ENCODE data around the gene ZNF562.

ZNF562 gene

GRCh38 chr19:9641810-9642209 is 33.1 kb downstream of the ZNF562 start:
- no peak overlapping the region for H3K9ac ChIP-seq (ENCODE audit: low read depth, low read length)
- no peak overlapping the region for H3K4me2 ChIP-seq (ENCODE audit: low read length)
- H3K9me3 ChIP-seq (replicated peaks; ENCODE audit: low read length), result no peaks in the 10 kb centered on the region
- no peaks in the 10 kb centered on the region for H3K4me1 ChIP-seq (ENCODE audit: control insufficient read depth, insufficient read depth, low read length)
- peaks cover 10% of the 10 kb centered on the region for H3K36me3 ChIP-seq (ENCODE audit: insufficient read depth, low read length)
- H3K27me3 ChIP-seq (ENCODE audit: control insufficient read depth, insufficient read depth, low read length), result no peaks in the 10 kb centered on the region
- H3K4me3 ChIP-seq (ENCODE audit: low read length), result no peak overlapping the region

GRCh38 chr19:9640956-9641355 is 33.9 kb downstream of the ZNF562 start:
- H3K9ac ChIP-seq (ENCODE audit: low read depth, low read length), result no peak overlapping the region
- H3K9me3 ChIP-seq (replicated peaks; ENCODE audit: low read length), result no peaks in the 10 kb centered on the region
- H3K27me3 ChIP-seq (ENCODE audit: control insufficient read depth, insufficient read depth, low read length), result no peaks in the 10 kb centered on the region
- H3K4me2 ChIP-seq (ENCODE audit: low read length), result no peak overlapping the region
- H3K4me1 ChIP-seq (ENCODE audit: control insufficient read depth, insufficient read depth, low read length), result no peaks in the 10 kb centered on the region
- peaks cover 10% of the 10 kb centered on the region for H3K36me3 ChIP-seq (ENCODE audit: insufficient read depth, low read length)
- no peak overlapping the region for H3K4me3 ChIP-seq (ENCODE audit: low read length)

GRCh38 chr19:9636018-9636417 is 38.9 kb downstream of the ZNF562 start:
- no peaks in the 10 kb centered on the region for H3K27me3 ChIP-seq (ENCODE audit: control insufficient read depth, insufficient read depth, low read length)
- no peaks in the 10 kb centered on the region for H3K9me3 ChIP-seq (replicated peaks; ENCODE audit: low read length)
- no peak overlapping the region for H3K9ac ChIP-seq (ENCODE audit: low read depth, low read length)
- H3K36me3 ChIP-seq (ENCODE audit: insufficient read depth, low read length), result peaks cover 18% of the 10 kb centered on the region
- no peaks in the 10 kb centered on the region for H3K4me1 ChIP-seq (ENCODE audit: control insufficient read depth, insufficient read depth, low read length)
- no peak overlapping the region for H3K4me3 ChIP-seq (ENCODE audit: low read length)
- H3K4me2 ChIP-seq (ENCODE audit: low read length), result no peak overlapping the region

- H3K4me3 ChIP-seq (ENCODE audit: low read length), result no peak overlapping the region
- H3K36me3 ChIP-seq (ENCODE audit: insufficient read depth, low read length), result peaks cover 15% of the 10 kb centered on the region
- H3K9me3 ChIP-seq (replicated peaks; ENCODE audit: low read length), result no peaks in the 10 kb centered on the region
- H3K27me3 ChIP-seq (ENCODE audit: control insufficient read depth, insufficient read depth, low read length), result no peaks in the 10 kb centered on the region
- no peak overlapping the region for H3K9ac ChIP-seq (ENCODE audit: low read depth, low read length)
- H3K4me1 ChIP-seq (ENCODE audit: control insufficient read depth, insufficient read depth, low read length), result no peaks in the 10 kb centered on the region
- no peak overlapping the region for H3K4me2 ChIP-seq (ENCODE audit: low read length)
These were observed 47.0 kb downstream of the ZNF562 start for GRCh38 chr19:9627856-9628255.

- Histone ChIP-seq H3K9me3 (replicated peaks; ENCODE audit: low read length) (no peaks in the 10 kb centered on the region), H3K4me1 (ENCODE audit: control insufficient read depth, insufficient read depth, low read length) (no peaks in the 10 kb centered on the region), H3K4me3 (ENCODE audit: low read length) (no peak overlapping the region), H3K4me2 (ENCODE audit: low read length) (peak overlapping the region; percentile 46), H3K9ac (ENCODE audit: low read depth, low read length) (no peak overlapping the region), H3K27me3 (ENCODE audit: control insufficient read depth, insufficient read depth, low read length) (no peaks in the 10 kb centered on the region), H3K36me3 (ENCODE audit: insufficient read depth, low read length) (peaks cover 15% of the 10 kb centered on the region)
These were observed 52.4 kb downstream of the ZNF562 start for GRCh38 chr19:9622531-9622930.

- Histone ChIP-seq H3K9ac (ENCODE audit: low read depth, low read length) (peak within 1 kb of the TSS; percentile 94), H3K9me3 (replicated peaks; ENCODE audit: low read length) (no peaks in the 10 kb centered on the region), H3K4me3 (ENCODE audit: low read length) (peak within 1 kb of the TSS; percentile 88), H3K4me1 (ENCODE audit: control insufficient read depth, insufficient read depth, low read length) (no peaks in the 10 kb centered on the region), H3K36me3 (ENCODE audit: insufficient read depth, low read length) (peaks cover 25% of the 10 kb centered on the region), H3K27me3 (ENCODE audit: control insufficient read depth, insufficient read depth, low read length) (no peaks in the 10 kb centered on the region), H3K4me2 (ENCODE audit: low read length) (peak within 1 kb of the TSS; percentile 87)
These were observed 53.5 kb downstream of the ZNF562 start, which contains the start of gene ZNF561 for GRCh38 chr19:9621156-9622037. TSS of gene ZNF561 (minus strand) at chr19:9621232. CDS start at chr19:9619456, 1,776 bp downstream.

- Histone ChIP-seq H3K4me3 (ENCODE audit: low read length) (peak overlapping the region; percentile 88), H3K4me1 (ENCODE audit: control insufficient read depth, insufficient read depth, low read length) (no peaks in the 10 kb centered on the region), H3K4me2 (ENCODE audit: low read length) (peak overlapping the region; percentile 87), H3K9ac (ENCODE audit: low read depth, low read length) (peak overlapping the region; percentile 94), H3K27me3 (ENCODE audit: control insufficient read depth, insufficient read depth, low read length) (no peaks in the 10 kb centered on the region), H3K9me3 (replicated peaks; ENCODE audit: low read length) (no peaks in the 10 kb centered on the region), H3K36me3 (ENCODE audit: insufficient read depth, low read length) (peaks cover 31% of the 10 kb centered on the region)
These were observed 54.1 kb downstream of the ZNF562 start for GRCh38 chr19:9620842-9621155.

- Histone ChIP-seq H3K4me3 (ENCODE audit: low read length) (no peak overlapping the region), H3K4me2 (ENCODE audit: low read length) (no peak overlapping the region), H3K27me3 (ENCODE audit: control insufficient read depth, insufficient read depth, low read length) (no peaks in the 10 kb centered on the region), H3K4me1 (ENCODE audit: control insufficient read depth, insufficient read depth, low read length) (no peaks in the 10 kb centered on the region), H3K36me3 (ENCODE audit: insufficient read depth, low read length) (peaks cover 77% of the 10 kb centered on the region), H3K9ac (ENCODE audit: low read depth, low read length) (no peak overlapping the region), H3K9me3 (replicated peaks; ENCODE audit: low read length) (peaks cover 15% of the 10 kb centered on the region)
These were observed 59.1 kb downstream of the ZNF562 start for GRCh38 chr19:9615844-9616243.

- Histone ChIP-seq H3K36me3 (ENCODE audit: insufficient read depth, low read length) (peaks cover 70% of the 10 kb centered on the region), H3K4me1 (ENCODE audit: control insufficient read depth, insufficient read depth, low read length) (no peaks in the 10 kb centered on the region), H3K27me3 (ENCODE audit: control insufficient read depth, insufficient read depth, low read length) (no peaks in the 10 kb centered on the region), H3K4me2 (ENCODE audit: low read length) (no peak overlapping the region), H3K9me3 (replicated peaks; ENCODE audit: low read length) (peaks cover 30% of the 10 kb centered on the region), H3K9ac (ENCODE audit: low read depth, low read length) (no peak overlapping the region), H3K4me3 (ENCODE audit: low read length) (no peak overlapping the region)
These were observed 64.3 kb downstream of the ZNF562 start for GRCh38 chr19:9610484-9611113.

GRCh38 chr19:9608912-9609311 is 66.0 kb downstream of the ZNF562 start:
- Histone ChIP-seq H3K27me3 (ENCODE audit: control insufficient read depth, insufficient read depth, low read length) (no peaks in the 10 kb centered on the region), H3K36me3 (ENCODE audit: insufficient read depth, low read length) (peaks cover 57% of the 10 kb centered on the region), H3K9me3 (replicated peaks; ENCODE audit: low read length) (peaks cover 30% of the 10 kb centered on the region), H3K4me3 (ENCODE audit: low read length) (no peak overlapping the region), H3K4me1 (ENCODE audit: control insufficient read depth, insufficient read depth, low read length) (no peaks in the 10 kb centered on the region), H3K9ac (ENCODE audit: low read depth, low read length) (no peak overlapping the region), H3K4me2 (ENCODE audit: low read length) (no peak overlapping the region)

GRCh38 chr19:9597027-9597426 is 77.9 kb downstream of the ZNF562 start:
- H3K9ac ChIP-seq (ENCODE audit: low read depth, low read length), result no peak overlapping the region
- H3K4me2 ChIP-seq (ENCODE audit: low read length), result peak overlapping the region; percentile 52
- no peaks in the 10 kb centered on the region for H3K9me3 ChIP-seq (replicated peaks; ENCODE audit: low read length)
- no peaks in the 10 kb centered on the region for H3K27me3 ChIP-seq (ENCODE audit: control insufficient read depth, insufficient read depth, low read length)
- H3K36me3 ChIP-seq (ENCODE audit: insufficient read depth, low read length), result no peaks in the 10 kb centered on the region
- no peak overlapping the region for H3K4me3 ChIP-seq (ENCODE audit: low read length)
- peaks cover 4% of the 10 kb centered on the region for H3K4me1 ChIP-seq (ENCODE audit: control insufficient read depth, insufficient read depth, low read length)
